ENCODE measurements around the gene FBXW7.

FBXW7 gene

GRCh38 chr4:152357206-152357605, 178.7 kb downstream of the FBXW7 start:
- TF ChIP-seq SIN3A (IDR thresholded peaks at IDR 0.05; ENCODE audit: borderline replicate concordance, insufficient read depth, low read length) (no peak), TAF1 (IDR thresholded peaks at IDR 0.05; ENCODE audit: borderline replicate concordance, insufficient read depth, low read length) (no peak), POLR2AphosphoS5 (IDR thresholded peaks at IDR 0.05; ENCODE audit: low read depth, low read length) (no peak), FOXP2 (optimal IDR thresholded peaks at IDR 0.05; ENCODE audit: borderline replicate concordance, extremely low read depth, extremely low read length, insufficient read depth) (no peak)
- TF ChIP-seq, protein P1, sequence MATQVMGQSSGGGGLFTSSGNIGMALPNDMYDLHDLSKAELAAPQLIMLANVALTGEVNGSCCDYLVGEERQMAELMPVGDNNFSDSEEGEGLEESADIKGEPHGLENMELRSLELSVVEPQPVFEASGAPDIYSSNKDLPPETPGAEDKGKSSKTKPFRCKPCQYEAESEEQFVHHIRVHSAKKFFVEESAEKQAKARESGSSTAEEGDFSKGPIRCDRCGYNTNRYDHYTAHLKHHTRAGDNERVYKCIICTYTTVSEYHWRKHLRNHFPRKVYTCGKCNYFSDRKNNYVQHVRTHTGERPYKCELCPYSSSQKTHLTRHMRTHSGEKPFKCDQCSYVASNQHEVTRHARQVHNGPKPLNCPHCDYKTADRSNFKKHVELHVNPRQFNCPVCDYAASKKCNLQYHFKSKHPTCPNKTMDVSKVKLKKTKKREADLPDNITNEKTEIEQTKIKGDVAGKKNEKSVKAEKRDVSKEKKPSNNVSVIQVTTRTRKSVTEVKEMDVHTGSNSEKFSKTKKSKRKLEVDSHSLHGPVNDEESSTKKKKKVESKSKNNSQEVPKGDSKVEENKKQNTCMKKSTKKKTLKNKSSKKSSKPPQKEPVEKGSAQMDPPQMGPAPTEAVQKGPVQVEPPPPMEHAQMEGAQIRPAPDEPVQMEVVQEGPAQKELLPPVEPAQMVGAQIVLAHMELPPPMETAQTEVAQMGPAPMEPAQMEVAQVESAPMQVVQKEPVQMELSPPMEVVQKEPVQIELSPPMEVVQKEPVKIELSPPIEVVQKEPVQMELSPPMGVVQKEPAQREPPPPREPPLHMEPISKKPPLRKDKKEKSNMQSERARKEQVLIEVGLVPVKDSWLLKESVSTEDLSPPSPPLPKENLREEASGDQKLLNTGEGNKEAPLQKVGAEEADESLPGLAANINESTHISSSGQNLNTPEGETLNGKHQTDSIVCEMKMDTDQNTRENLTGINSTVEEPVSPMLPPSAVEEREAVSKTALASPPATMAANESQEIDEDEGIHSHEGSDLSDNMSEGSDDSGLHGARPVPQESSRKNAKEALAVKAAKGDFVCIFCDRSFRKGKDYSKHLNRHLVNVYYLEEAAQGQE (IDR thresholded peaks at IDR 0.05; ENCODE audit: insufficient read depth in 1 of 2, low read depth in 2 of 2, low read length in 2 of 2) = no peak

GRCh38 chr4:152356428-152357034, 179.4 kb downstream of the FBXW7 start:
- TF ChIP-seq, protein P1 (IDR thresholded peaks at IDR 0.05; ENCODE audit: insufficient read depth in 1 of 2, low read depth in 2 of 2, low read length in 2 of 2) = no peak
- TF ChIP-seq FOXP2 (optimal IDR thresholded peaks at IDR 0.05; ENCODE audit: borderline replicate concordance, extremely low read depth, extremely low read length, insufficient read depth) (no peak), SIN3A (IDR thresholded peaks at IDR 0.05; ENCODE audit: borderline replicate concordance, insufficient read depth, low read length) (no peak), TAF1 (IDR thresholded peaks at IDR 0.05; ENCODE audit: borderline replicate concordance, insufficient read depth, low read length) (no peak), POLR2AphosphoS5 (IDR thresholded peaks at IDR 0.05; ENCODE audit: low read depth, low read length) (no peak)

GRCh38 chr4:152352622-152353116, 183.2 kb downstream of the FBXW7 start:
- TF ChIP-seq TAF1 (IDR thresholded peaks at IDR 0.05; ENCODE audit: borderline replicate concordance, insufficient read depth, low read length) (no peak), POLR2AphosphoS5 (IDR thresholded peaks at IDR 0.05; ENCODE audit: low read depth, low read length) (no peak), FOXP2 (optimal IDR thresholded peaks at IDR 0.05; ENCODE audit: borderline replicate concordance, extremely low read depth, extremely low read length, insufficient read depth) (no peak), SIN3A (IDR thresholded peaks at IDR 0.05; ENCODE audit: borderline replicate concordance, insufficient read depth, low read length) (no peak)
- TF ChIP-seq, protein P1 (IDR thresholded peaks at IDR 0.05; ENCODE audit: insufficient read depth in 1 of 2, low read depth in 2 of 2, low read length in 2 of 2) = no peak

DNA sequence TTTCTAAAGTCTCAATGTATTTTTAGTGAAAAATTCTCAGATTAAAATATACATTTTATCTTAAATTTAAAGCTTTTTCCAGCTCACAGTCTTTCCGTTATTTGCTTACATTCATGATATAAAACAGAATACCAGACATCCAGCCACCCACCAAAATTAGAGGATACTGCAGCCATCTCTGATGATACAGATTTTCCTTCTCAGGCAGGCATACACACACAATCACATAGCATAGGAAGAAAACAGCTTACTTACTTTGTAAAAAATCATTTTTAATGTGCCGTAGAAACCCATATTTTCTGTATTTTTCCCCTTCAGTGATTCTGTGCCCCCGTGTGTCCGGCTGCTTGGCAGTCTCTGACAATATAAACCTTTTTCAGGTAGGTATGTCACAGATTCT, 183.7 kb downstream of the FBXW7 start:
- TF ChIP-seq POLR2AphosphoS5 (IDR thresholded peaks at IDR 0.05; ENCODE audit: low read depth, low read length) (no peak), FOXP2 (optimal IDR thresholded peaks at IDR 0.05; ENCODE audit: borderline replicate concordance, extremely low read depth, extremely low read length, insufficient read depth) (no peak), TAF1 (IDR thresholded peaks at IDR 0.05; ENCODE audit: borderline replicate concordance, insufficient read depth, low read length) (no peak)
- TF ChIP-seq, protein P1 (IDR thresholded peaks at IDR 0.05; ENCODE audit: insufficient read depth in 1 of 2, low read depth in 2 of 2, low read length in 2 of 2) = no peak

Data from PFSK-1 (cell line).